GM23248 (cell line): ENCODE data around the gene TKT. TPM values are rescaled to one million over a fixed set of nuclear protein-coding genes. Genes with fewer than 3 reads are reported as not detected.
A peak's percentile ranks its signal among the peaks of the same experiment; 100 is the strongest.

ENCODE experiments used
- DNase-seq: peaks from one replicate; pipeline ENCODE4 v3.0.0-alpha.2; 2015
- H2AFZ ChIP-seq: fragments of 200-600 bp; sonication (generic); 2 replicates; pipeline ENCODE4 v1.6.1; 2016; ENCODE audit warnings: antibody characterized with exemption
- H3F3A ChIP-seq: fragments of 200-600 bp; sonication (generic); 2 replicates; pipeline ENCODE4 v1.6.1; 2016; ENCODE audit warnings: mild to moderate bottlenecking, antibody characterized with exemption, mixed run types; ENCODE audit not compliant: insufficient read depth
- H3K27ac ChIP-seq: fragments of 200-600 bp; sonication (generic); 2 replicates; pipeline ENCODE4 v1.5.1; 2016; ENCODE audit warnings: mild to moderate bottlenecking
- H3K27me3 ChIP-seq: fragments of 200-600 bp; sonication (generic); replicated peaks from 2 replicates; pipeline ENCODE4 v1.6.1; 2016; ENCODE audit warnings: mild to moderate bottlenecking; ENCODE audit not compliant: insufficient read depth
- H3K36me3 ChIP-seq: fragments of 200-600 bp; sonication (generic); 2 replicates; pipeline ENCODE4 v1.6.1; 2016; ENCODE audit warnings: low read depth, mild to moderate bottlenecking
- H3K4me1 ChIP-seq: fragments of 200-600 bp; sonication (generic); 2 replicates; pipeline ENCODE4 v1.6.1; 2016; ENCODE audit warnings: mild to moderate bottlenecking; ENCODE audit not compliant: insufficient read depth
- H3K4me2 ChIP-seq: fragments of 200-600 bp; sonication (generic); one replicate; pipeline ENCODE4 v1.6.1; 2016; ENCODE audit warnings: mild to moderate bottlenecking; ENCODE audit not compliant: unreplicated experiment
- H3K4me3 ChIP-seq: fragments of 200-600 bp; sonication (generic); 2 replicates; pipeline ENCODE4 v1.5.1; 2016; ENCODE audit warnings: mild to moderate bottlenecking
- H3K79me2 ChIP-seq: fragments of 200-600 bp; sonication (generic); 2 replicates; pipeline ENCODE4 v1.6.1; 2016; ENCODE audit warnings: mild to moderate bottlenecking; ENCODE audit not compliant: insufficient read depth
- H3K9ac ChIP-seq: fragments of 200-600 bp; sonication (generic); 2 replicates; pipeline ENCODE4 v1.6.1; 2016; ENCODE audit warnings: mild to moderate bottlenecking
- H3K9me2 ChIP-seq: fragments of 200-600 bp; sonication (generic); 2 replicates; pipeline ENCODE4 v1.6.1; 2016; ENCODE audit warnings: mixed run types, mild to moderate bottlenecking, moderate library complexity; ENCODE audit not compliant: insufficient read depth
- H3K9me3 ChIP-seq: fragments of 200-600 bp; sonication (generic); one replicate; pipeline ENCODE4 v1.6.1; 2017; ENCODE audit warnings: low read depth
- H4K20me1 ChIP-seq: fragments of 200-600 bp; sonication (generic); 2 replicates; pipeline ENCODE4 v1.6.0; 2016; ENCODE audit not compliant: insufficient read depth
- EZH2 ChIP-seq: fragments of 200-600 bp; sonication (generic); IDR thresholded peaks from 2 replicates; pipeline ENCODE4 v1.6.1; 2018; ENCODE audit warnings: antibody characterized with exemption, mild to moderate bottlenecking; ENCODE audit not compliant: insufficient read depth, poor library complexity, severe bottlenecking
- EZH2phosphoT487 ChIP-seq: fragments of 200-600 bp; sonication (generic); IDR thresholded peaks from 2 replicates; pipeline ENCODE4 v1.6.1; 2018; ENCODE audit warnings: antibody characterized with exemption, moderate library complexity, mild to moderate bottlenecking, low read depth; ENCODE audit not compliant: insufficient read depth
- WGBS, 2 experiments: methylation state at CpG; one replicate each; pipeline ENCODE4 v1.1.6; 2015 to 2017; ENCODE audit warnings: low lambda C conversion rate in 2 of 2, low coverage in 1 of 2; ENCODE audit errors: missing lambda C conversion rate in 2 of 2; 5-methylcytosine and 5-hydroxymethylcytosine counted together
- in situ Hi-C: fragments of 300-500 bp; cut with MboI; formaldehyde crosslinking; loops from 2 replicates; pipeline ENCODE4 v1.15.0; 2020
- polyA plus RNA-seq: library from polyadenylated mRNA; unstranded; fragments of >200 nt; fragmentation: Nextera tagmentation; extraction: Ambion mirVana; gene quantifications from 2 replicates; pipeline ENCODE4 v1.2.1, GENCODE V29; 2016
- total RNA-seq: library from RNA; depleted of rRNA; stranded (reverse); fragments of >200 nt; shearing (Covaris generic); gene quantifications from 2 replicates; pipeline ENCODE4 v1.2.3, GENCODE V29; 2014

Gene TKT
- total and polyA plus RNA-seq, 2 experiments from 2014 or later = 129 to 256 TPM

DNA sequence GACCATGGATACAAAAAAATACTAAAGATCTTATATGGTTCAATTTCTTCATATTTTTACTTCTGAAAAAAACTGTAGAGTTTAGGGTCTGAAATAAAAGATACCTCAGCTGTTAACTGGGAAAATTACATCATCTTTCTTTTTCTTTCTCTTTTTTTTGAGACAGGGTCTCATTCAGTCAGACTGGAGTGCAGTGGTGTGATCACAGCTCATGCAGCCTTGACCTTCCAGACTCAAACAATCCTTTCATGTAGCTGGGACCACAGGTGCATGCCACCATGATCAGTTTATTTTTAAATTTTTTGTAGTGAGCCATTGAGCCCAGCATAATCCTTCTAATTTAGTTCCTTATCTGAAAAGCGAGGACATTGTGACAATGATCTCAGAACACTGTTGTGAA lies 39.6 kb upstream of the TKT start:
- Histone ChIP-seq H2AFZ (no peak overlapping the region), H3K36me3 (peaks cover 21% of the 10 kb centered on the region), H3K9me3 (no peaks in the 10 kb centered on the region), H3K4me2 (no peak overlapping the region), H3K4me1 (no peaks in the 10 kb centered on the region), H3K4me3 (no peak overlapping the region), H3K27me3 (no peaks in the 10 kb centered on the region), H3K27ac (no peak overlapping the region), H3K9me2 (no peaks in the 10 kb centered on the region), H4K20me1 (no peaks in the 10 kb centered on the region), H3F3A (peaks cover under 1% of the 10 kb centered on the region; the same call in 1 of the 2 replicates), H3K9ac (no peak overlapping the region), H3K79me2 (no peaks in the 10 kb centered on the region)
- in situ Hi-C loops = no loop called here
- DNase-seq = no peak
- no peak for TF ChIP-seq EZH2
- TF ChIP-seq EZH2phosphoT487 = no peak
- WGBS, 2 experiments = 100% methylated on average over 1 of the region's 1 CpG

DNA sequence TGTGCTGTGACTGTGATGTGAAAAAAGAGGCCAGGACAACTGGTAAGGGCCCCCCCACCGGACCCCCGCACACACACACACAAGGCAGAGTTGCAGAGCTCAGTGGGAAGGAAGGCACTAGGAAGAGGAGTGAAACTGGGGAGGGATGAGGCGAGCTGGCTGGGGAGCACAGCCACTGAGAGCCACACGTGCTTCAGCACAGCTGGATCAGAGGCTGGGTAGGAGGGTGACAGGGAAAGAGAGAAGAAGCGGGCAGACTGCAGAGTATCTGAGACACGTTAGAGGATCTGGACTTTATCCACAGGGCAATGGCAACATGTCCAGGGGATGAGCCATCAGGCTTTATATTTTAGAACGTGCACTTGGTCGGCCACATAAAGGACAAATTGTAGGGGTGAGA lies 38.0 kb upstream of the TKT start:
- H3K4me3 ChIP-seq = no peak overlapping the region
- H3K27me3 ChIP-seq = no peaks in the 10 kb centered on the region
- no peaks in the 10 kb centered on the region for H3K4me1 ChIP-seq
- no peaks in the 10 kb centered on the region for H4K20me1 ChIP-seq
- H3K79me2 ChIP-seq = no peaks in the 10 kb centered on the region
- no peak overlapping the region for H3K9ac ChIP-seq
- H3K9me3 ChIP-seq = no peaks in the 10 kb centered on the region
- no peaks in the 10 kb centered on the region for H3F3A ChIP-seq
- H2AFZ ChIP-seq = no peak overlapping the region
- peaks cover 15% of the 10 kb centered on the region for H3K36me3 ChIP-seq
- DNase-seq = no peak
- WGBS, 2 experiments = 83 to 84% methylated on average over 8 of the region's 8 CpGs
- H3K4me2 ChIP-seq = no peak overlapping the region
- no peaks in the 10 kb centered on the region for H3K9me2 ChIP-seq
- in situ Hi-C loops = no loop called here
- H3K27ac ChIP-seq = no peak overlapping the region
- TF ChIP-seq EZH2 = no peak
- TF ChIP-seq EZH2phosphoT487 = no peak

DNA sequence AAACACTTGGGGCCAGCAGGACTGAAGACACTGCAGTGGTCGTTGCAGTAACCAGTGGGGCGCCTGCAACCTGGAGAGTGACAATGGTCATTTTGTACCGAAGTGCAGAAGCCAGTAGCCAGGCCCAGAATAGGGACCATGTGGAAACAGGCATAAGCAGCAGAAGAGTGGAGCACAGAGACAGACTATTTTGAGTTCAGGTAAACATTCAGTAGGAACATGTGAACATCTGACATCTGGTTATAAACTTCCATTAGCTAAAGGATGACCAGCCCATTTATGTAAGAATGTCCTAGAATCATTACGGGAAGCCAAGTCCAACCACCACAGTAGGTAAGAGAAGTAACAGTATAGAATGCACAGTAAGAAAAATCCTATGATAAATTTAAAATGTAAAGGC lies 32.4 kb upstream of the TKT start:
- no peaks in the 10 kb centered on the region for H3K79me2 ChIP-seq
- no peaks in the 10 kb centered on the region for H3K27me3 ChIP-seq
- H3F3A ChIP-seq = 0 out of 2 replicates have a peak, but pooled peaks cover 14% of the 10 kb centered on the region
- H3K4me2 ChIP-seq = no peak overlapping the region
- no peaks in the 10 kb centered on the region for H4K20me1 ChIP-seq
- H3K36me3 ChIP-seq = peaks cover 25% of the 10 kb centered on the region; the same call in 1 of the 2 replicates
- no peak overlapping the region for H2AFZ ChIP-seq
- in situ Hi-C loops = no loop called here
- no peak overlapping the region for H3K9ac ChIP-seq
- WGBS, 2 experiments = 80 to 82% methylated on average over 4 of the region's 4 CpGs
- peak overlapping the region; percentile 61; the same call in 1 of the 2 replicates for H3K27ac ChIP-seq
- H3K4me1 ChIP-seq = peaks cover 5% of the 10 kb centered on the region
- H3K9me3 ChIP-seq = no peaks in the 10 kb centered on the region
- no peak overlapping the region for H3K4me3 ChIP-seq
- no peak for TF ChIP-seq EZH2phosphoT487
- TF ChIP-seq EZH2 = no peak
- no peaks in the 10 kb centered on the region for H3K9me2 ChIP-seq
- DNase-seq = no peak

DNA sequence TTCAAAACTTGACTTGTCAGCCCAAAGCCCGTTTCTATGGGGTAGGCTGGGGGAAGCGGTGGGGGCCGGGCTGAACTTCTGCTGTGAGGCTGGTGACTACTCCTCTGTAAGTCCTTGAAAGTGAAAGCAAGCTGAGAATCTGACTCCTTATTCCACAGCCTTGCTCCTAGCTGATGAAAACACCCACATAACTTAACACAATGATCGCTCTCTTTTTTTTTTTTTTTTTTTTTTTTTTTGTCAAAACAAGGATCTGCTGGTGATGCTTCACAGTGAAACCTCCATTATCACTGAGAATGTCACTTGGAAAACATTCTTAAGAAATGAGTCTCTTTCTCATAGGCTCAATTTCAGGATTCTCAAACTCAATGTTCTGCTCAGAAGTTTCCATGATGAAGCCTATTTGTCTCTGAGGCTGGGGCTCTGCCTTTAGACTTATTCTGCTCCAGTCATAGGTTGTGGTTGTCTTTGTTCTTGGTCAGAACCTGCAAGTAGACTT lies 31.4 kb upstream of the TKT start:
- in situ Hi-C loops = no loop called here

More for the DNA sequence above, 31.4 kb upstream of the TKT start:
- peak; percentile 59 for DNase-seq
- no peaks in the 10 kb centered on the region for H3K27me3 ChIP-seq
- H4K20me1 ChIP-seq = no peaks in the 10 kb centered on the region
- peak overlapping the region; percentile 61 for H3K27ac ChIP-seq
- no peak overlapping the region for H2AFZ ChIP-seq
- H3K9me2 ChIP-seq = no peaks in the 10 kb centered on the region
- no peak overlapping the region for H3K4me3 ChIP-seq
- peaks cover 25% of the 10 kb centered on the region; the same call in 1 of the 2 replicates for H3K36me3 ChIP-seq
- peak overlapping the region; percentile 49 for H3K9ac ChIP-seq
- H3K4me1 ChIP-seq = peaks cover 5% of the 10 kb centered on the region
- H3F3A ChIP-seq = 0 out of 2 replicates have a peak, but pooled peaks cover 14% of the 10 kb centered on the region
- 75 to 76% methylated on average over 4 of the region's 4 CpGs for WGBS, 2 experiments
- H3K4me2 ChIP-seq = no peak overlapping the region
- TF ChIP-seq EZH2 = no peak
- no peak for TF ChIP-seq EZH2phosphoT487
- H3K9me3 ChIP-seq = no peaks in the 10 kb centered on the region
- no peaks in the 10 kb centered on the region for H3K79me2 ChIP-seq
